Hematopoietic multipotent progenitor cell treated with erythropoietin and hydrocortisone succinate and interleukin-3 and kit ligand, for 17 days (in vitro differentiated cells): Measurements from ENCODE around the gene PAGE4.

Source experiments
- DNase-seq: peaks from one replicate; pipeline ENCODE4 v3.0.0-alpha.2; 2015; ENCODE audit warnings: low spot score

The PAGE4 gene, protein sequence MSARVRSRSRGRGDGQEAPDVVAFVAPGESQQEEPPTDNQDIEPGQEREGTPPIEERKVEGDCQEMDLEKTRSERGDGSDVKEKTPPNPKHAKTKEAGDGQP

DNA sequence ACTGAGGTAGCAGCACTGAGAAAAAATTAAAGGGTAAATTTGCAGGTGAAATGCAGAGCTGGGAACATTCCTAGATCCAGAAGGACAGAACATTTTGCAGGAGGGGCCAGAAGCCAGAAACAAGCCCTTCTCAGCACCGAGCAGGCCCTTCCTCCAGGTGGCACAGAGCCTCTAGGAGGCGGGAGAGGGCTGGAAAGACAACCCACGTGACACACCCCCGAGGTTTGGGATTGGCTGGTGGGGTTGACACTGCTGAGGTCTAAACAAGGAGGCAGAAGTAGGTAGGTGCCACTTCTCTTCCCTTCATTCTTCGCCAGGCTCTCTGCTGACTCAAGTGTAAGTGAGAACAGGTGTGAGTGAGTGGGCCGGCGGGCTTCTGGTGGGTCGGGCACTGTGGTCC lies at the start of gene PAGE4:
TSS of gene PAGE4 (plus strand) at position 288 of the 400 bp plus-strand sequence. CDS start 1,126 bp downstream, outside the sequence.
- DNase-seq = no peak

GRCh38 chrX:49784747-49785280 lies 44.3 kb upstream of the PAGE4 start:
- DNase-seq = no peak

DNA sequence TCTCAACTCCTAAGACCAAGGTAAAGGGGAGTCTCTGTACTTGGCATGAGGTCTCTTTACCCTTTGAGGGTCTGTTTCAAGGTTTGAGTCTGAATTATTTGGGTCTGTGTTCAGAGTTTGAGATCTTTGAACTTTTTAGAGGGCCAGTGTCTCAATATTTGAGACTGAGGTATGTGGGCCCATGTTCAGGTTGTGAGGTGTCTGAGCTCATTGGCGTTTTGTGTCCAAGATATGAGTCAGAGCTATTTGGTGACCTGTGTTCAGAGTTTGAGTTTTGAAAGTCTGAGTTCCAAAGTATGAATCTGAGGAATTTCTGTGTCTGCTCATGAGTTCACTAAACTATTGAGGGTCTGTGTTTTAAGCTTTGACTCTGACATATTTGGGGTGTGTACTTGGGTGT lies 36.7 kb upstream of the PAGE4 start:
- no peak for DNase-seq

DNA sequence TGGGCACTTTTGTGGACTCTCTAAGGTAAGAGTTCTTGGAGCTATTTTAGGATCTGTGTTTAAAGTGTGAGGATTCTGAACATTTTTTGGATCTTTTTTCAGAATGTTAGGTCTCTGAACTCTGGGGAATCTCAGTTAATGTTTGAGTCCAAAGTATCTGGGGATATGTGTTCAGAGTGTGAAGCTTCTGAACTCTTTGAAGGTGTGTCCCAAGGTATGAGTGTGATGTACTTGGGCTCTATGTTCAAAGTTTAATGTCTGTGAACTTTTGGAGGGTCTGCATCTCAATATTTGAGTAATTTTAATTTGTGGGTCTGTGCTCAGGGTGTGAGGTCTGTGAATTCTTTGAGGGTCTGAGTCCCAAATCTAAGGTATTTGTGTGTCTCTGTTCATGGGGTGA lies 35.4 kb upstream of the PAGE4 start:
- DNase-seq = no peak

DNA sequence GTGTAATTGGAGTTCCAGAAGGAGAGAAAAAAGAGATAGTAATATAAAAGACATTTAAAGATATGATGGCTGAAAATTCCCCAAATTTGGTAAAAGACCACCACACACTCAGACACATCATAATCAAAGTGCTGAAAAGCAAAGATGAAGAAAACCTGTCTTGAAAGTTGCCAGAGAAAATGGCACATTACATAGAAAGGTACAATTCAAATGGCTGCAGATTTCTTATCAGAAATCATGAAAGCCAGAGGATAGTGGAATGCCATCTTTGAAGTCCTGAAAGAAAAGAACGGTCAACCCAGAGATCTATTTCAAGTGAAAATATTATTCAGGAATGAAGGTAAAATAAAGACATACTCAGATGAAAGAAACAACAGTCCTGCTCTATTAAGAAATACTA lies 29.3 kb upstream of the PAGE4 start:
- no peak for DNase-seq

DNA sequence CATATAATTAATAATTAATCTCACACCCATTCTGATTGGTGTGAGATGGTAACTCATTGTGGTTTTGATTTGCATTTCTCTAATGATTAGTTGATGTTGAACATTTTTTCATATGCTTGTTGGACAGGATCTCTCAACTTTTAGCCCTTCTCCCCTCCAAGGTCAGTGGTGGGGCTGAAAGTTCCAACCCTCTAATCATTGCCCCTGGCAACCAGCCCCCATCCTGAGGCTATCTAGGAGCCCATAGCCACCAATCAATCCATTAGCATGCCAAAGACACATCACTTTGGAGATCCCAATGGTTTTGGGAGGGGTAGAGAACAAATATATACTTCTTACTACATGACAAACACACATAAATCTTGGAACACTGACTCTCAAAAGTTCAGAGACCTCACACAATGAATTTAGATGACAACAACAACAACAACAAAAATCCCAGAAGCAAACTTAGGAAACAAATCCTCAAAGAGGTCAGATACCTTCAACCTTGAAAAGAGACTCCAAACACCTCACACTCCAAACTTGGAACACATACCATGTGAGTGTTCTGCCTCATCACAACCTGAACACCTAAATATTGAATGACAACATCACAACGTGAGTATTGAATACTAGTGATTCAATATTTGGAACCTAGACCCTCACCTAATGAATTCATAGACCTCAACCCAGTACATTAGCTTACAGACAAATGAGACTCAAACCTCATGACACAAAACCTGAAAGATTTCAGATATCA lies 19.0 kb upstream of the PAGE4 start:
- DNase-seq = no peak

GRCh38 chrX:49812177-49812576 lies 16.9 kb upstream of the PAGE4 start:
- no peak for DNase-seq

GRCh38 chrX:49816435-49816834 lies 12.7 kb upstream of the PAGE4 start:
- DNase-seq = no peak

- DNase-seq = peak; percentile 5
Observed at GRCh38 chrX:49838374-49838773, 9.3 kb downstream of the PAGE4 start.

- DNase-seq = peak; percentile 4
Observed at GRCh38 chrX:49840679-49841078, 11.6 kb downstream of the PAGE4 start.

GRCh38 chrX:49842621-49843020 lies 13.5 kb downstream of the PAGE4 start:
- no peak for DNase-seq

- DNase-seq = no peak
Observed at GRCh38 chrX:49844611-49845010, 15.5 kb downstream of the PAGE4 start.

DNA sequence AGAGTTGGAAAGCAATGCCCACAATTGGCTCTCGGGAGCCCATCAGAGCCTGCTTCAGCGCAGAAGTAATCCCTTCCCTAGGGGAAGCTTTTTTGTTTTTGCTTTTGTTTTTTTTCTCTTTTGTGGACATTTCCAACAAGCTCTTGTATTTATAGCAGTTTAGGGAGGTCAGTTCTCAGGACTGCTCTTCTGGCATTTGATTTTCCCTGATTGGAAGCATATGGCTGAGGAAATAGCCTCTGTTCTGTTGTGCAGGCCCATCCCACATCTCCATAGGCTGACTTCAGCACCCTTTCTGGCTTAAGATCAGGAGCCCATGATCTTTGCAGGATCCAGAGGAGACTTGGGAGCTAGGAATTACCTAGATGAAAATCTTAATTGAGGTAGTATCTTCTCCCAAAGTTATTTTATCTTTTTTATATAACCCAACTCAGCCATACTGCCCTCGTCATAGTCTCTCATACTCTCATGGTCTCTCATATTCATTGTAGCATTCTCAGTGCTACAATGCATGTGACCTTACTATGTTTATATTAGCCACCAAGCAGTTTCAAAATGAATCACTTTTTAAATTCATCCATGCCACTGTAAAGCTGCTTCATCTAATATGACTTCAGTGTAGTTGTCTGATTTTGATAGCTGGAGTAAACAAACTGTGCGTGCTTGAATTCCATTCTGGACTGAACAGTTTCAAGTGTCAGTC lies 16.7 kb downstream of the PAGE4 start:
- DNase-seq = no peak

GRCh38 chrX:49846522-49846921 lies 17.4 kb downstream of the PAGE4 start:
- DNase-seq = no peak

GRCh38 chrX:49848275-49848674 lies 19.2 kb downstream of the PAGE4 start:
- no peak for DNase-seq

DNA sequence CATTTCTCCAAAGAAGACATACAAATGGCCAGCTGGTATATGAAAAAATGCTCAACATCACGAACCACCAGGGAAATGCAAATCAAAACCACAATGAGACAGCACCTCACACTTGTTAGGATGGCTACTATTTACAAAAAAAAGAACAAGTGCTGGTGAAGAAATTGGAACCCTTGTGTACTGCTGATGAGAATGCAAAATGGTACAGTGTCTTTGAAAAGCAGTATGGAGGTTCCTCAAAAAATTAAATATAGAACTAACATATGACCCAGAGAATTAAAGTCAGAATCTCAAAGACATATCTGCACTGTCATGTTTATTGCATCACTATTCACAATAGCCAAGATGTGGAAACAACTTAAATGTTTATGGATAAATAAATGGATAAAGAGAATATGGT lies 20.9 kb downstream of the PAGE4 start:
- no peak for DNase-seq

GRCh38 chrX:49853661-49854060 lies 24.6 kb downstream of the PAGE4 start:
- DNase-seq = no peak

DNA sequence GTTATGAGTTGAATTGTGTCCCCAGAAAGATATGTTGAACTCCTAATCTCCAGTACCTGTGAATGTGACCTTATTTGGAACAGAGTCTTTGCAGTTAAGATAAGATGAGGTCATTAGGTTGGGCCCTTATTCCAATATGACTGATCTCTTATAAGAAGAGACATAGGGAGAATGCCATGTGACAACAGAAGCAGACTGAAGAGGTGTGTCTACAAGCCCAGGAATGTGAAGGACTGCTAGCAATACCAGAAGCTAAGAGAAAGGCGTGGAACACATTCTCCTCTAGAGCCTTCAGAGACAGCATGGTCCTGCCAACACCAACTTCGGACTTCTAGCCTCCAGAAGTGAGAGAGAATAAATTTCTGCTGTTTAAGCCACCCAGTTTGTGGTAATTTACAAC lies 27.7 kb downstream of the PAGE4 start:
- no peak for DNase-seq

GRCh38 chrX:49858341-49858740 lies 29.2 kb downstream of the PAGE4 start:
- no peak for DNase-seq

DNA sequence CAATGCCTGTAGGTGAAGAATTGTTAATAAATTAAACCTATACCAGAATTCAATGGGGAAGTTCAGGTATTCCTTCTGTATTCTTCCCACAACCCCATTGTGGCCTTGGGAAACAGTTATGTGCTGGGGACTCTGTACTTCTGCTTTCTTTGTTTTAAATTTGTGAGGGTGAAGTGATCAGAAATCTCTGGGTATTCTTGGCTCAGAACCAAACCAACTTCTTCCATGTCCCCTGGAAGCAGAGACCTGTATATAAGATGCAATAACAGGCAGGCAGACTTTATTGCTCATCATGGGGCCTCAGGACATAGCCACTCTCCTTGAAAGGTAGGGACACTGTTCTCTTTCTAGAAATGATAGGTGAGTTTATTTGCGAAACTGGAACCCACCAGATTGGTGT lies 30.4 kb downstream of the PAGE4 start:
- no peak for DNase-seq

GRCh38 chrX:49860867-49861535 lies 31.9 kb downstream of the PAGE4 start:
- DNase-seq = no peak

GRCh38 chrX:49862093-49862492 lies 33.0 kb downstream of the PAGE4 start:
- DNase-seq = no peak

DNA sequence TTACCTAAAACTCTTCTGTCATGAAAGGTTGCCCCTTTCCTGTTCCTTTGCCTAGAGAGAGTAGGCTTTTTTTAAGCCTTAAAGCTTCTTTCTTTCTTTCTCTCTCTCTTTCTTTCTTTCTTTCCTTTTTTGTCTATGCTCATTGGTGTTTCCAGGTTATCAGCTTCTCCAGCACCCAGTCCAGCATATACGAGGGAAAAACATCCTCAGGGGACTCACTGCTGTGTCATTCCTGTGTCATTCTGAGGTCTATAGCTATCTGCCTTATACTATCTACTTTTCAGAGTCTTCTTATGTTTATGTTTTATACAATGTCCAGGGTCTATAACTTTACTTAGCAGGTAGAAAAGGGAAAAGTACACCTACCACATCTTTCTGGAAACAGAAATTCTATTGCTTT lies 39.6 kb downstream of the PAGE4 start:
- DNase-seq = no peak
